Brain microvascular endothelial cell (primary cell): ENCODE measurements around the gene EPB41.

Experiments used
- DNase-seq: peaks from one replicate; pipeline ENCODE4 v3.0.0-alpha.2; 2020
- H3K27ac ChIP-seq: fragments of 250-450 bp; sonication (Bioruptor Pico); 2 replicates; pipeline ENCODE4 v1.5.1; 2020; ENCODE audit warnings: mild to moderate bottlenecking, moderate library complexity
- H3K27me3 ChIP-seq: fragments of 250-450 bp; sonication (Bioruptor Pico); replicated peaks from 2 replicates; pipeline ENCODE4 v1.5.1; 2020; ENCODE audit warnings: mild to moderate bottlenecking
- H3K36me3 ChIP-seq: fragments of 250-450 bp; sonication (Bioruptor Pico); replicated peaks from 2 replicates; pipeline ENCODE4 v1.5.1; 2020; ENCODE audit warnings: mild to moderate bottlenecking
- H3K4me3 ChIP-seq: 2 replicates; pipeline ENCODE4 v1.5.1; 2011; ENCODE audit warnings: low read depth, mild to moderate bottlenecking, control low read depth, low read length, moderate library complexity
- in situ Hi-C: cut with HindIII; loops from 2 replicates; pipeline ENCODE4 v1.10.0; 2017; ENCODE audit warnings: low sequenced_read_pairs, low pct_ligation_motif_present
- TF ChIP-seq, protein P1 (sequence below): IDR thresholded peaks from 2 replicates; pipeline ENCODE4 v1.5.1; 2011; ENCODE audit warnings: low read depth, mild to moderate bottlenecking, moderate library complexity, low read length, control low read depth, inconsistent platforms; ENCODE audit errors: missing control alignments

The EPB41 gene

DNA sequence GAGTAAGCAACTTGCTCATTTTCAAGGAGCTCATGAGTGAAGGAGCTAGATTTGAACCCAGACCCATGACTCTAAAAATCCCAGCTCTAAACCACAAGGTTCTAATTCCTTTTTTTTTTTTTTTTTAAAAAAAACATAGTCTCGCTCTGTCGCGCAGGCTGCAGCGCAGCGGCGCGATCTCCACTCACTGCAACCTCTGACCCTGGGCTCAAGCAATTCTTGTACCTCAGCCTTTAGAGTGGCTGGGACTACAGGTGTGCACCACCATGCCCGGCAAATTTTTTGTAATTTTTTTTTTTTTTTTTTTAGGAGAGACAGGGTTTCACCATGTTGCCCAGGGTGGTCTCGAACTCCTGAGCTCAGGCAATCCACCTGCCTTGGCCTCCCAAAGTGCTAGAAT, 253.5 kb downstream of the EPB41 start:
- TF ChIP-seq, protein P1, sequence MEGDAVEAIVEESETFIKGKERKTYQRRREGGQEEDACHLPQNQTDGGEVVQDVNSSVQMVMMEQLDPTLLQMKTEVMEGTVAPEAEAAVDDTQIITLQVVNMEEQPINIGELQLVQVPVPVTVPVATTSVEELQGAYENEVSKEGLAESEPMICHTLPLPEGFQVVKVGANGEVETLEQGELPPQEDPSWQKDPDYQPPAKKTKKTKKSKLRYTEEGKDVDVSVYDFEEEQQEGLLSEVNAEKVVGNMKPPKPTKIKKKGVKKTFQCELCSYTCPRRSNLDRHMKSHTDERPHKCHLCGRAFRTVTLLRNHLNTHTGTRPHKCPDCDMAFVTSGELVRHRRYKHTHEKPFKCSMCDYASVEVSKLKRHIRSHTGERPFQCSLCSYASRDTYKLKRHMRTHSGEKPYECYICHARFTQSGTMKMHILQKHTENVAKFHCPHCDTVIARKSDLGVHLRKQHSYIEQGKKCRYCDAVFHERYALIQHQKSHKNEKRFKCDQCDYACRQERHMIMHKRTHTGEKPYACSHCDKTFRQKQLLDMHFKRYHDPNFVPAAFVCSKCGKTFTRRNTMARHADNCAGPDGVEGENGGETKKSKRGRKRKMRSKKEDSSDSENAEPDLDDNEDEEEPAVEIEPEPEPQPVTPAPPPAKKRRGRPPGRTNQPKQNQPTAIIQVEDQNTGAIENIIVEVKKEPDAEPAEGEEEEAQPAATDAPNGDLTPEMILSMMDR: no peak
- Histone ChIP-seq H3K27me3 (no peaks in the 10 kb centered on the region), H3K36me3 (peaks cover 25% of the 10 kb centered on the region), H3K27ac (no peak overlapping the region), H3K4me3 (no peak overlapping the region)
- no peak for DNase-seq
- in situ Hi-C loops: no loop called here
